ENCODE measurements around the gene ZFAND6. TPM values are rescaled to one million over a fixed set of nuclear protein-coding genes. Genes with fewer than 3 reads are reported as not detected.

ZFAND6 gene
- total RNA-seq, 1 experiment from 2014 or later = 89.7 TPM

DNA sequence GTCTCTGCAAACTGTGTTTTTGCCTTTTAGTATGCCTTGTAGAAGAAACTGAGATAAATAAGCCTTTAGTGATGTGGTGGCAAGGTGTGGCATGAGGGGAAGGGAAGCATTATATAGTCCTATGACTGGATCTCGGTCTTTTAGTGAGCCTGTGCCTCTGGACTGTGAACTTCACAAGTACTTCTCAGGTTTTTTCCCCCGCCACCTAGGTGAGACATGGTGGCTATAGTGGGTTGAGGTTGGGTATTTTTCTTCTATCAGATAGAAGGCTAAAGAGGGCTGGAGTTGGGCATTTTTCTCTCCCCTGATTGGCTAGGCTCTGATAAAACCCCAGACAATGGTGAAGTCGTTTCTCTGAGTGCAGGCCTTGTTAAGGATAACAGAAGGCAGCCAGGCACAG is 38.7 kb upstream of the ZFAND6 start:
- H3K27me3 ChIP-seq (ENCODE audit: insufficient read depth, low read length) = no peaks in the 10 kb centered on the region
- H3K79me2 ChIP-seq (ENCODE audit: insufficient read depth, low read length) = no peaks in the 10 kb centered on the region
- no peak overlapping the region for H3T11ph ChIP-seq (ENCODE audit: low read length)
- no peak overlapping the region for H3K14ac ChIP-seq (ENCODE audit: insufficient read depth, low read length)
- H3K36me3 Mint-ChIP-seq (ENCODE audit: insufficient read depth in 1 of 3, low read depth in 3 of 3) = no peaks in the 10 kb centered on the region; a peak in 1 of 7 replicates
- H4K20me1 ChIP-seq (ENCODE audit: control insufficient read depth, insufficient read depth, insufficient read length) = no peaks in the 10 kb centered on the region
- no peaks in the 10 kb centered on the region for H3K4me1 ChIP-seq (ENCODE audit: insufficient read depth, low read length)
- H3K4me1 Mint-ChIP-seq = peaks cover under 1 to 2% of the 10 kb centered on the region in 2 experiments; a peak in 2 of 4 replicates
- H3K18ac ChIP-seq (ENCODE audit: insufficient read length, low read depth, low read length) = no peak overlapping the region
- no peak overlapping the region for H4K8ac ChIP-seq (replicated peaks; ENCODE audit: insufficient read length, low read depth, low read length)
- H2BK5ac ChIP-seq (ENCODE audit: insufficient read length, low read length) = no peak overlapping the region
- no peak overlapping the region for H2BK12ac ChIP-seq (ENCODE audit: insufficient read length, low read depth, low read length)
- no peak overlapping the region for H2AK5ac ChIP-seq (ENCODE audit: insufficient read length, low read length)
- H3K56ac ChIP-seq (ENCODE audit: insufficient read length, low read depth, low read length) = no peak overlapping the region
- no peak overlapping the region for H2BK15ac ChIP-seq (ENCODE audit: low read depth, low read length)
- H3K4ac ChIP-seq (ENCODE audit: low read depth, low read length) = no peak overlapping the region
- H3K27ac ChIP-seq (ENCODE audit: insufficient read length, low read depth, low read length) = no peak overlapping the region
- no peaks in the 10 kb centered on the region for H3K9me3 ChIP-seq (ENCODE audit: control insufficient read depth, low read depth, low read length)
- no peaks in the 10 kb centered on the region for H3K79me1 ChIP-seq (ENCODE audit: insufficient read depth, low read depth, low read length, poor library complexity, severe bottlenecking)
- no peak for TF ChIP-seq CTCF (conservative IDR thresholded peaks at IDR 0.05)
- H4K91ac ChIP-seq (ENCODE audit: insufficient read length, low read depth, low read length) = no peak overlapping the region
- no peak overlapping the region for H3K4me2 ChIP-seq (ENCODE audit: insufficient read depth, insufficient read length, low read length)
- no peak overlapping the region for H3K23ac ChIP-seq (ENCODE audit: insufficient read length, low read depth, low read length)
- H2BK20ac ChIP-seq (ENCODE audit: low read depth, low read length, poor library complexity, severe bottlenecking) = no peak overlapping the region
- H3K27me3 Mint-ChIP-seq (ENCODE audit: low read depth) = 0 out of 2 replicates have a peak, but pooled peaks cover 2% of the 10 kb centered on the region
- H3K23me2 ChIP-seq (ENCODE audit: insufficient read length, low read depth, low read length, poor library complexity, severe bottlenecking) = no peaks in the 10 kb centered on the region
- WGBS (ENCODE audit: extremely low coverage, insufficient read length, low lambda C conversion rate) = no CpG with 5 or more reads among the region's 3 CpGs
- no peak overlapping the region for H3K9ac ChIP-seq (ENCODE audit: extremely low read depth, insufficient read length, low read length)
- no peaks in the 10 kb centered on the region; a peak in 1 of 5 replicates for H3K9me3 Mint-ChIP-seq
- H4K5ac ChIP-seq (ENCODE audit: insufficient read length, low read depth, low read length) = no peak overlapping the region
- DNase-seq = no peak
- H2AFZ ChIP-seq (ENCODE audit: low read length) = no peak overlapping the region
- no peak overlapping the region for H3K27ac Mint-ChIP-seq
- no peak overlapping the region for H3K4me3 Mint-ChIP-seq
- H2BK120ac ChIP-seq (ENCODE audit: low read depth, low read length, poor library complexity, severe bottlenecking) = no peak overlapping the region

Data from H9 (cell line).